MM.1S (cell line): ENCODE results near the gene VPS54.

Experiments used
- CTCF ChIP-seq: fragments of 300-600 bp; sonication (generic); IDR thresholded peaks from 2 replicates; pipeline ENCODE4 v1.5.1; 2016; ENCODE audit warnings: antibody characterized with exemption, low read length, mixed read lengths
- EZH2 ChIP-seq: fragments of 300-600 bp; sonication (generic); optimal IDR thresholded peaks from 2 replicates; pipeline ENCODE3; 2017; ENCODE audit warnings: low read depth, mild to moderate bottlenecking, antibody characterized with exemption, low read length, mixed read lengths
- EZH2phosphoT487 ChIP-seq: fragments of 300-600 bp; sonication (generic); IDR thresholded peaks from 2 replicates; pipeline ENCODE4 v1.6.1; 2018; ENCODE audit warnings: antibody characterized with exemption, low read length

- TF ChIP-seq CTCF (no peak), EZH2 (no peak), EZH2phosphoT487 (no peak)
These were observed 38.4 kb downstream of the VPS54 start for GRCh38 chr2:63980794-63981193.
